BLaER1 treated with 17β-estradiol and CSF1 and Interleukin-3, amounts not matched to agents 10 nM and 100 nM (cell line): ENCODE results near the gene TDRD5.

Experiments
- H3K27ac ChIP-seq, 11 experiments: shearing (Covaris generic); formaldehyde crosslinking; 2 replicates each; pipeline ENCODE4 v1.8.1; 2022
- H3K27me3 ChIP-seq, 11 experiments: shearing (Covaris generic); formaldehyde crosslinking; 2 replicates each; pipeline ENCODE4 v1.8.1; 2022
- H3K36me3 ChIP-seq, 11 experiments: shearing (Covaris generic); formaldehyde crosslinking; 2 replicates each; pipeline ENCODE4 v1.8.1; 2022
- H3K4me1 ChIP-seq, 10 experiments: shearing (Covaris generic); formaldehyde crosslinking; 2 replicates each; pipeline ENCODE4 v1.8.1; 2022
- H3K4me2 ChIP-seq, 11 experiments: shearing (Covaris generic); formaldehyde crosslinking; 2 replicates each; pipeline ENCODE4 v1.8.1; 2022
- H3K4me3 ChIP-seq, 10 experiments: shearing (Covaris generic); formaldehyde crosslinking; 2 replicates each; pipeline ENCODE4 v1.8.1; 2022
- H3K9ac ChIP-seq, 11 experiments: shearing (Covaris generic); formaldehyde crosslinking; 2 replicates each; pipeline ENCODE4 v1.8.1; 2022
- H3K9me3 ChIP-seq, 11 experiments: shearing (Covaris generic); formaldehyde crosslinking; replicated peaks in 1 of 11; 2 replicates each; pipeline ENCODE4 v1.8.1; 2022
- H4K20me1 ChIP-seq, 11 experiments: shearing (Covaris generic); formaldehyde crosslinking; 2 replicates each; pipeline ENCODE4 v1.8.1; 2022
- Cebpa-rat ChIP-seq, 11 experiments: shearing (Covaris generic); IDR thresholded peaks; 2 replicates each; pipeline ENCODE4 v1.8.1; 2022

The TDRD5 gene, protein sequence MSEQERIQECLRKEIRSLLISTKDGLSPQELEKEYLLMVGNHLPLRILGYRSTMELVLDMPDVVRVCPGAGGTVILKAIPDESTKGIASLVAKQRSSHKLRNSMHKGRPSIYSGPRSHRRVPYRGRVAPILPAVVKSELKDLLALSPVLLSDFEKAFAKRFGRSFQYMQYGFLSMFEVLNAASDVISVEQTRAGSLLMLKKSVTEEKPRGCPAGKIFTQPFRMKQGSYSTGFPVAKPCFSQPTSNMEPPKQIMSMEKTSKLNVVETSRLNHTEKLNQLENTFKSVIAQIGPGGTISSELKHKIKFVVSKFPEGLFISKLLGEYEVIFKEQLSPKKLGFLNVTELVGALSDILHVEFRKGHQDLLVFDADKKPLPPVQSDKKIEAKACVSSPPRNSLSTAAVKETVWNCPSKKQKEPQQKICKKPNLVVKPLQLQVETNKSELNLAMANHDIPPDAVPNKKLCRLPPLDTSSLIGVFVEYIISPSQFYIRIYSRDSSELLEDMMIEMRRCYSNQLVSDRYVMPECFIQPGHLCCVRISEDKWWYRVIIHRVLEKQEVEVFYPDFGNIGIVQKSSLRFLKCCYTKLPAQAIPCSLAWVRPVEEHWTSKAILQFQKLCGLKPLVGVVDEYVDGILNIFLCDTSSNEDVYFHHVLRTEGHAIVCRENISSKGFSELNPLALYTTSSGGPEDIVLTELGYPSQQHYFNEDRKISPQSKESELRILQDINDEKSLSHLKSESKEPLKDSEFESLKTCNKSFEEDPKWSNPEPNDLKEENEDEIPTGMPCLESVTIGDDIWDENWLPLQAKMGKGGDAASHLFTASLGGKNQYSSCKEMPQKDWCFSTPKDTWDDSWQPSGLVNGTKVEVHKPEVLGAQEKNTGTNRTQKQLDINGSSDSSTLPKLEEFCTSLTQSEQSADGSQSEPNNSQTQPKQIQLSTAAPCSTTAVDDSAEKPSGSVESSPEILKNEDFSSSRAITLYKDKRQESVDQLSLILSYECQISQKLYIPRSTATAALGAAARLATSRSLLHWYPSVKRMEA

DNA sequence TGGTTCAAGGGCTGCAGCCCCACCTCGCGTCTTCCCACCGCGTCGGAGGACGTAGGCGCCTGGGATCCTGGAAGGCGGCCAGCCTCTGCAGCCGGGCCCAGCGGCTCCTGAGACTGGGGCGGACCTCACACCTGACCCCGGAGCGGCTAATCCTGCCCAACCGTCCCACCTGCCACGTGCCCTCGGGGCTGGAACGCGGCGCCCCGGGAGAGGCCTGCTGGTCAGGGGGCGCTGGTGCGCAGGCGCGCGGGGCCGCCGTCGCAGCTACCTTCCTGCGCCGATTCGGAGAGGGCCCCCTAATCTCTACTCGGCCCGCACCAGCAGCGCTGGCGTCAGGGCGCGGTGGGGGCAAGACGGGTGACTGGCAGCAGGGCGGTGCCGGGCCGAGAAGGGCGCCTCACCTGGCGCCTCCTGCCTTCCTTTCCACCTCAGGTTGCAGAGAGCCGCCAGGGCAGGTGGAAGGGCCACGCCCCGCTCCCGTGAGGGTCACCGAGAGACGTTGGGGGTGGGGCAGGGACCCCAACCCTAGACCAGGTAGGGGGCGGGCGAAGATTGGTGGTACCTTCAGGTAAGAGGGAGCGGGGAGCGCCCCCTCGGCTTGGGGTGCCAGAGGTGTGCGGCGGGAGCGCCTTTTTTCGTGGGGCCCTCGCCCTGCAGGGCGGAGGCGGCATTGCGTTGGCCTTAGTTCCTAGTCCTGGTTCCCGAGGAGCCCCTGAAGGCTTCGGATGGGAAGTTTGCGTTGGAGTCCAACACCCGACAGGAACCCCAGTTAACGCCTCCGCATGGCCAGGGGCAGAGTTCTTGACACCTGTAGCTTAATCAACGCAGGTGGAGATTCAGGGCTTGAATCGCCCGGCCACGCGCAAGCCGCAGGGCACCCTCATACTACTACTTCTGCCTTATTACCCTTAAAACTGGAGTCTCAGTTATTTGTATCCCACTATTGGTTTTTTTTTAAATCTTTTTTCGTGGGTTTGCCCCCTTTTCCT, at the start of gene TDRD5:
Gene TDRD5, plus strand, starts transcription at position 241 of the 989 bp plus-strand sequence. CDS start 784 bp downstream, outside the sequence.
- no peak within 1 kb of the TSS for H3K27ac ChIP-seq
- no peaks in the 10 kb centered on the region for H3K36me3 ChIP-seq
- no peak within 1 kb of the TSS for H3K4me3 ChIP-seq
- H4K20me1 ChIP-seq: no peaks in the 10 kb centered on the region
- peaks cover 10 to 18% (median 13%) of the 10 kb centered on the region in 11 experiments; a peak in 20 of 22 replicates for H3K9me3 ChIP-seq
- H3K27me3 ChIP-seq: no peaks in the 10 kb centered on the region
- no peaks in the 10 kb centered on the region for H3K4me1 ChIP-seq
- H3K9ac ChIP-seq: no peak within 1 kb of the TSS
- no peak for TF ChIP-seq Cebpa-rat (IDR thresholded peaks at IDR 0.05)
- H3K4me2 ChIP-seq: no peak within 1 kb of the TSS

- no peak for TF ChIP-seq Cebpa-rat (IDR thresholded peaks at IDR 0.05)
- peaks cover 0 to 13% (median 2%) of the 10 kb centered on the region in 10 experiments; a peak in 16 of 20 replicates for H3K4me1 ChIP-seq
- H3K9me3 ChIP-seq: peaks cover 8 to 10% (median 10%) of the 10 kb centered on the region in 11 experiments
- H3K4me3 ChIP-seq: no peak overlapping the region
- H3K36me3 ChIP-seq: no peaks in the 10 kb centered on the region
- no peak overlapping the region for H3K4me2 ChIP-seq
- H4K20me1 ChIP-seq: no peaks in the 10 kb centered on the region
- no peak overlapping the region for H3K9ac ChIP-seq
- no peak overlapping the region for H3K27ac ChIP-seq
- no peaks in the 10 kb centered on the region for H3K27me3 ChIP-seq
Measured at GRCh38 chr1:179545321-179545720, 46.3 kb upstream of the TDRD5 start.

- Histone ChIP-seq H3K27me3 (no peaks in the 10 kb centered on the region), H3K4me2 (no peak overlapping the region), H3K27ac (no peak overlapping the region), H3K4me3 (no peak overlapping the region), H3K36me3 (no peaks in the 10 kb centered on the region), H3K9me3 (no peaks in the 10 kb centered on the region), H3K9ac (no peak overlapping the region), H3K4me1 (peaks cover 18 to 31% (median 19%) of the 10 kb centered on the region in 10 experiments), H4K20me1 (no peaks in the 10 kb centered on the region)
- no peak for TF ChIP-seq Cebpa-rat (IDR thresholded peaks at IDR 0.05)
Measured at GRCh38 chr1:179547021-179547535, 44.6 kb upstream of the TDRD5 start.

DNA sequence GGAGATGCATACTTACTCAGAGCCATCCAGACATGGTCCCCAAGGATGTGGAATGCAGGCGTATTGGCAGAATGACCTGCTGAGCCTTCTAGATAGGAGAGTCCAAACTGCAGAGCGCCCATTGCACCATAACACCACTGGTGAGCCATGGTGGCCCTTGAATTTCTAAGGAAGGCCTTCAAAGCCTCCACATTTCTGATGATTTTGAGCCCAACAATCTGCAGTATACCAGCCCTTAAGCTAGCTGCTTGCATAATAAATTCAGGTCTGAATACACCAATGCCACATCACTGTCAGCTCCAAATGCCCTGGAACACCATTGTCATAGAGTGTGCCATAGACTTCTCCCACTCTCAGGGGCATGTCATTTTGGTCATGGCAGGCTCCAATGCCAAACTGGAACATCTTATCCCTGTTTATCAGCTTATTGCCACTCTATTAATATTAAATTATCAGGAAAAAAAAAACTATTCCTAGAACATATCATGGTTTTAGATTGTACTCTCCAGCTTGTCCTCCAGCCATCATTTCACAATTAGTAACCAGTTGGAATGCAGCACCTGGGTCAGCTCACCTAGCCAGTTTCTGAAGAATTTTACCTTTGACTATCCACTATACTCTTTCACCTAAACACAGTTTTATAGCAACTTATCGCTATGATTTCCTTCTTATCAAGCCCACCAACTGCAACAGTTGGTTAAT, 42.8 kb upstream of the TDRD5 start:
- H4K20me1 ChIP-seq: no peaks in the 10 kb centered on the region
- H3K36me3 ChIP-seq: no peaks in the 10 kb centered on the region
- H3K4me1 ChIP-seq: peaks cover 24 to 36% (median 26%) of the 10 kb centered on the region in 10 experiments
- H3K27ac ChIP-seq: peak overlapping the region in 1 of 11 experiments; percentile 19; a peak in 4 of 22 replicates
- no peak for TF ChIP-seq Cebpa-rat (IDR thresholded peaks at IDR 0.05)
- H3K27me3 ChIP-seq: no peaks in the 10 kb centered on the region
- H3K9me3 ChIP-seq: no peaks in the 10 kb centered on the region
- no peak overlapping the region for H3K4me3 ChIP-seq
- H3K9ac ChIP-seq: no peak overlapping the region
- H3K4me2 ChIP-seq: peak overlapping the region in 2 of 11 experiments; percentile 37 to 61; a peak in 4 of 22 replicates

- H3K9me3 ChIP-seq: no peaks in the 10 kb centered on the region
Measured at GRCh38 chr1:179549368-179549700, 42.3 kb upstream of the TDRD5 start.

DNA sequence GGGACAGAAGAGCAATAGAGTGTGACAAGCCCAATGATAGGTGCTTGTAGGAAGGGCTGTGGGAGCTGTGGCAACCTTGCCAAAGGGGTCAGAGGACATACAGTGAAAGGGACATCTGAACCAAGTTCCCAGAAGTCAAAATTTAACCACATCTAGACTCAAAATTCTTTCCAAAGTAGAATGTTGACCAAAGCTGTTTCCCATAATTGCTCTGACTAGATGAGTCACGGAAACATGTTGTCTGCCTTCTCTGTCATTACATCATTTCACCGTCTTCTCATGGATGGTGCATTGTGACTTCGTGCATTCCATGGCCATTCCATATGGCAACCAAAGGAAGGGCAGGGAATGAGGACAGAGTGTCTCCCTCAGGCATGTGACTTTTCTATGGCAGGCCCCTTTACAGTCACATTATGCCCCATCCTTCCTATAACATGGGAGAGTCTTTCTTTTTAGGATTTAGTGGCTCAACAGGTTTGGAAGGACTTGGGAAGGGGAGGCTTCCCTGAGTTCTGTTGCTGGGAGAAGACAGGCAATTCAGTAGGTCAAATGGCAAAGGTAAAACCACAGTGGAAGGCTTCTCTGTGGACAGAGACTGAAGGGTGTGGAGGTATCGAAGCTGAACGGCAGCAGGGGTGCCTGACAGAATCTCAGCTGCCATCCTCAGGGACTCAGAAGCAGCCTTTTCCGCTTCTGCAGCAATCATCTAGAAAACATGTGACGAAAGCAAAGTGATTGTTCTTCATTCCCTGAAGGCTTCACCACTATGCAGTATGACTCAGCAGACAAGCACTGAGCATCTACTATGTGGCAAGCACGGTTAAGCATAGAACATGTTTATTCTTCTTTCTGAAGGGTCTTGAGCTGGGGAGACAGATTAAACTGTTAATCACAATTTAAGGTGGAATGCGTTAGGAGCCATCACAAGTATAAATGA, 40.6 kb upstream of the TDRD5 start:
- H3K4me1 ChIP-seq: peaks cover 24 to 36% (median 26%) of the 10 kb centered on the region in 10 experiments
- H3K36me3 ChIP-seq: no peaks in the 10 kb centered on the region
- peak overlapping the region; percentile 10 to 80 (median 65); a peak in 17 of 22 replicates for H3K9ac ChIP-seq
- peak overlapping the region; percentile 43 to 93 (median 78); a peak in 21 of 22 replicates for H3K27ac ChIP-seq
- peak in 6 of 11 experiments; percentile 46 to 93 (median 68); a peak in 9 of 22 replicates for TF ChIP-seq Cebpa-rat (IDR thresholded peaks at IDR 0.05)
- no peaks in the 10 kb centered on the region for H3K27me3 ChIP-seq
- peak overlapping the region; percentile 64 to 88 (median 80) for H3K4me2 ChIP-seq
- no peaks in the 10 kb centered on the region for H4K20me1 ChIP-seq
- H3K4me3 ChIP-seq: no peak overlapping the region
- no peaks in the 10 kb centered on the region for H3K9me3 ChIP-seq

More at GRCh38 chr1:179549368-179549700, 42.3 kb upstream of the TDRD5 start:
- Histone ChIP-seq H3K4me1 (peaks cover 24 to 36% (median 26%) of the 10 kb centered on the region in 10 experiments), H3K27me3 (no peaks in the 10 kb centered on the region), H3K27ac (peak overlapping the region in 6 of 11 experiments; percentile 12 to 93 (median 26); a peak in 9 of 22 replicates), H3K36me3 (no peaks in the 10 kb centered on the region), H3K9ac (no peak overlapping the region), H4K20me1 (no peaks in the 10 kb centered on the region), H3K4me3 (no peak overlapping the region), H3K4me2 (peak overlapping the region in 3 of 11 experiments; percentile 17 to 61 (median 37); a peak in 4 of 22 replicates)
- TF ChIP-seq Cebpa-rat (IDR thresholded peaks at IDR 0.05): no peak

- Histone ChIP-seq H3K27me3 (no peaks in the 10 kb centered on the region), H3K9ac (no peak overlapping the region), H4K20me1 (no peaks in the 10 kb centered on the region), H3K4me2 (no peak overlapping the region), H3K27ac (no peak overlapping the region), H3K4me3 (no peak overlapping the region), H3K4me1 (peaks cover 24 to 30% (median 26%) of the 10 kb centered on the region in 10 experiments), H3K36me3 (no peaks in the 10 kb centered on the region), H3K9me3 (no peaks in the 10 kb centered on the region)
- TF ChIP-seq Cebpa-rat (IDR thresholded peaks at IDR 0.05): no peak
Measured at GRCh38 chr1:179554427-179554826, 37.2 kb upstream of the TDRD5 start.
